ENCODE measurements around the gene SCGB1D4. TPM values are rescaled to one million over a fixed set of nuclear protein-coding genes. Genes with fewer than 3 reads are reported as not detected.
"Not testable (repeated sequence)": the region's sequence is repeated elsewhere in the genome, so short reads cannot be mapped to it uniquely, and the experiment has no call there.

SCGB1D4 gene, protein sequence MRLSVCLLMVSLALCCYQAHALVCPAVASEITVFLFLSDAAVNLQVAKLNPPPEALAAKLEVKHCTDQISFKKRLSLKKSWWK
- total RNA-seq (not detected), polyA plus RNA-seq (not detected)
- long read RNA-seq, donor 1 = 0 reads
- long read RNA-seq, donor 2 = 0 reads
- long read RNA-seq, donor 3 = 0 reads
- long read RNA-seq, donor 4 = 0 reads
- long read RNA-seq, donor 5 = 0 reads
- long read RNA-seq, donor 6 = 0 reads
- long read RNA-seq, donor 7 = 0 reads
- long read RNA-seq, donor 8 = 0 reads
- long read RNA-seq, donor 9 = 0 reads
- long read RNA-seq, donor 10 = 0 reads

- peaks cover 3% of the 10 kb centered on the region for H3K27me3 ChIP-seq
- H3K36me3 ChIP-seq (replicated peaks in 1 of 2) = no peaks in the 10 kb centered on the region
- H3K27ac ChIP-seq = no peak within 1 kb of the TSS
- no peaks in the 10 kb centered on the region for H3K9me3 ChIP-seq (replicated peaks in 1 of 3)
- TF ChIP-seq POLR2A (IDR thresholded peaks at IDR 0.05) = no peak
- TF ChIP-seq, protein P1, sequence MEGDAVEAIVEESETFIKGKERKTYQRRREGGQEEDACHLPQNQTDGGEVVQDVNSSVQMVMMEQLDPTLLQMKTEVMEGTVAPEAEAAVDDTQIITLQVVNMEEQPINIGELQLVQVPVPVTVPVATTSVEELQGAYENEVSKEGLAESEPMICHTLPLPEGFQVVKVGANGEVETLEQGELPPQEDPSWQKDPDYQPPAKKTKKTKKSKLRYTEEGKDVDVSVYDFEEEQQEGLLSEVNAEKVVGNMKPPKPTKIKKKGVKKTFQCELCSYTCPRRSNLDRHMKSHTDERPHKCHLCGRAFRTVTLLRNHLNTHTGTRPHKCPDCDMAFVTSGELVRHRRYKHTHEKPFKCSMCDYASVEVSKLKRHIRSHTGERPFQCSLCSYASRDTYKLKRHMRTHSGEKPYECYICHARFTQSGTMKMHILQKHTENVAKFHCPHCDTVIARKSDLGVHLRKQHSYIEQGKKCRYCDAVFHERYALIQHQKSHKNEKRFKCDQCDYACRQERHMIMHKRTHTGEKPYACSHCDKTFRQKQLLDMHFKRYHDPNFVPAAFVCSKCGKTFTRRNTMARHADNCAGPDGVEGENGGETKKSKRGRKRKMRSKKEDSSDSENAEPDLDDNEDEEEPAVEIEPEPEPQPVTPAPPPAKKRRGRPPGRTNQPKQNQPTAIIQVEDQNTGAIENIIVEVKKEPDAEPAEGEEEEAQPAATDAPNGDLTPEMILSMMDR (IDR thresholded peaks at IDR 0.05) = no peak
- H3K4me3 ChIP-seq = no peak within 1 kb of the TSS
- DNase-seq = no peak
- intact Hi-C loops (cut with DNase I) = no loop called here
- no peaks in the 10 kb centered on the region for H3K4me1 ChIP-seq (replicated peaks in 1 of 2)
- 61 to 66% (median 64%) methylated on average over 5 to 7 of the region's 7 CpGs for WGBS, 4 donors
Measured at GRCh38 chr11:62298975-62299374, at the start of gene SCGB1D4. Gene SCGB1D4, minus strand, starts transcription at chr11:62299075. Its CDS starts 65 bp downstream, at chr11:62299010.

- Histone ChIP-seq H3K9me3 (replicated peaks in 1 of 3) (no peaks in the 10 kb centered on the region), H3K4me1 (replicated peaks in 1 of 2) (no peaks in the 10 kb centered on the region), H3K4me3 (no peak overlapping the region), H3K27ac (no peak overlapping the region), H3K36me3 (replicated peaks in 1 of 2) (no peaks in the 10 kb centered on the region), H3K27me3 (no peaks in the 10 kb centered on the region)
- no peak for DNase-seq
- intact Hi-C loops (cut with DNase I) = no loop called here
- 85 to 88% (median 86%) methylated on average over 6 of the region's 6 CpGs for WGBS, 4 donors
- TF ChIP-seq POLR2A (IDR thresholded peaks at IDR 0.05) = no peak
- TF ChIP-seq, protein P1 (IDR thresholded peaks at IDR 0.05) = no peak
Measured at GRCh38 chr11:62345861-62346260, 47.0 kb upstream of the SCGB1D4 start.

DNA sequence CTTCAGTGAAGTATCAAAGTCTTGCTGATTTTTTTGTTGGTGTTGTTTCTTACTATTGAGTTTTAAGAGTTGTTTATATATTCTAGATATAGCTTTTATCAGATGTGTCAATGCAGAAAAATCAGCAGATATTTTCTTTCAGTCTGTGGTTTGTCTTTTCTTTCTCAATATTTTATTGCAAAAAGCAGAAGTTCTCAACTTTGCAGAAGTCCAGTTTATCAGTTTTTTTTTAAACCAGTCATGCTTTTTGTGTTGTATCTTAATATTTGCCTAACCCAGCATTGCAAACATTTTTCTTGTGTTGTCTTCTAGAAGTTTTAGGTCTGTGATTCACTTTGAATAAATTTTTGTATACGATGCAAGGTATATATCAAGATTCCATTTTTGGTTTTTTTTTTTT is 45.3 kb upstream of the SCGB1D4 start:
- TF ChIP-seq, protein P1 (IDR thresholded peaks at IDR 0.05) = no peak
- H3K4me3 ChIP-seq = no peak overlapping the region
- 67 to 91% (median 79%) methylated on average over 1 of the region's 1 CpG for WGBS, 4 donors
- H3K9me3 ChIP-seq (replicated peaks in 1 of 3) = no peaks in the 10 kb centered on the region
- no peaks in the 10 kb centered on the region for H3K36me3 ChIP-seq (replicated peaks in 1 of 2)
- peak overlapping the region in 1 of 5 donors; percentile 23 for H3K27ac ChIP-seq
- intact Hi-C loops (cut with DNase I) = no loop called here
- no peak for DNase-seq
- no peaks in the 10 kb centered on the region for H3K27me3 ChIP-seq
- H3K4me1 ChIP-seq (replicated peaks in 1 of 2) = peaks cover 0 to 9% of the 10 kb centered on the region in 2 donors

GRCh38 chr11:62343646-62344190 is 44.8 kb upstream of the SCGB1D4 start:
- intact Hi-C loops (cut with DNase I); H3K9me3 ChIP-seq (replicated peaks in 1 of 3); H3K4me3 ChIP-seq; DNase-seq; H3K27me3 ChIP-seq; H3K36me3 ChIP-seq (replicated peaks in 1 of 2); H3K4me1 ChIP-seq (replicated peaks in 1 of 2): not testable (repeated sequence)
- peak overlapping the region in 1 of 5 donors; percentile 23 for H3K27ac ChIP-seq
- 81 to 92% (median 82%) methylated on average over 7 of the region's 7 CpGs for WGBS, 4 donors

- H3K27ac ChIP-seq = no peak overlapping the region
- no peak for DNase-seq
- TF ChIP-seq, protein P1 (IDR thresholded peaks at IDR 0.05) = no peak
- TF ChIP-seq POLR2A (IDR thresholded peaks at IDR 0.05) = no peak
- H3K4me1 ChIP-seq (replicated peaks in 1 of 2) = peaks cover 0 to 16% of the 10 kb centered on the region in 2 donors
- no peaks in the 10 kb centered on the region for H3K36me3 ChIP-seq (replicated peaks in 1 of 2)
- intact Hi-C loops (cut with DNase I) = no loop called here
- no peaks in the 10 kb centered on the region for H3K9me3 ChIP-seq (replicated peaks in 1 of 3)
- 65 to 74% (median 71%) methylated on average over 4 of the region's 4 CpGs for WGBS, 4 donors
- H3K27me3 ChIP-seq = no peaks in the 10 kb centered on the region
- no peak overlapping the region for H3K4me3 ChIP-seq
Measured at GRCh38 chr11:62341588-62341987, 42.7 kb upstream of the SCGB1D4 start.

All from adrenal gland (tissue), 19 donors.